Measurements from ENCODE around the gene LINGO3.

LINGO3 gene

DNA sequence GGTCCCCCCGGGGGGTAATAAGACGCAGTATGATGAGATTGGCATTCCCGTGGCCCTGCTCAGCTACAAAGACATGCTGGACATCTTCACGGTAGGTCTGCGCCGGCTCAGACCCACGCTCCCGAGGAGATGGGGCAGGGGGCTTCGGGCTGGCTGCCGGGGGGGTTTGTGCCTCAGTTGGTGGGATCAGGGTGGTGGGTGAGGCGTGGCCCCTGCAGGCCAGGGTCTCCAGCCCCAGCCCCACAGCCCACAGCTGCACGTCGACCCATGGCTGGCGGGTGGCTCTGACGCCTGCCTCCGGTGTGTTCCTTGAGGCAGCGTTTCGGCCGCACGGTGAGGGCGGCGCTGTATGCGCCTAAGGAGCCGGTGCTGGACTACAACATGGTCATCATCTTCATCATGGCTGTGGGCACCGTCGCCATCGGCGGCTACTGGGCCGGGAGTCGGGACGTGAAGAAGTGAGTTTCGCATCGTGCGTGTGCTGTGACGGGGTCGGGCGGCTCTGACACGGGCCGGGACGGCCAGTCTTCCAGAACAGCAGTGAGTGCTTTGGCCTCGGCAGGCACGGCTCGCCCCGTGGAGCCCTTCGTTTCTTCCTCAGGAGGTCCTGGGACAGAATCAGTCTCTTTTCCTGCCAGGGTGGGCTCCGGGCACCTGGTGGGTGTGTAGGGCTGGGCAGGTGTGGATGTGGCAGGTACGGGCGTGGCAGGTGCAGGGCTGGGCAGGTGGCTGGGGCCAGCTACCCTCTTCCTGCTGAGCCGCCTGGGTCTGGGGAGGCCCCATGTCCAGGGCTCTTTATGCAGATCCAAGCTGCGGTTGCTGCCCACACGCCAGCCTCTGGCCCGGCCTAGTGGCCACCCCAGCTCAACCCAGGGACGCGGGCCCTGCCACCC is 31.0 kb upstream of the LINGO3 start:
- TF ChIP-seq, protein P1, sequence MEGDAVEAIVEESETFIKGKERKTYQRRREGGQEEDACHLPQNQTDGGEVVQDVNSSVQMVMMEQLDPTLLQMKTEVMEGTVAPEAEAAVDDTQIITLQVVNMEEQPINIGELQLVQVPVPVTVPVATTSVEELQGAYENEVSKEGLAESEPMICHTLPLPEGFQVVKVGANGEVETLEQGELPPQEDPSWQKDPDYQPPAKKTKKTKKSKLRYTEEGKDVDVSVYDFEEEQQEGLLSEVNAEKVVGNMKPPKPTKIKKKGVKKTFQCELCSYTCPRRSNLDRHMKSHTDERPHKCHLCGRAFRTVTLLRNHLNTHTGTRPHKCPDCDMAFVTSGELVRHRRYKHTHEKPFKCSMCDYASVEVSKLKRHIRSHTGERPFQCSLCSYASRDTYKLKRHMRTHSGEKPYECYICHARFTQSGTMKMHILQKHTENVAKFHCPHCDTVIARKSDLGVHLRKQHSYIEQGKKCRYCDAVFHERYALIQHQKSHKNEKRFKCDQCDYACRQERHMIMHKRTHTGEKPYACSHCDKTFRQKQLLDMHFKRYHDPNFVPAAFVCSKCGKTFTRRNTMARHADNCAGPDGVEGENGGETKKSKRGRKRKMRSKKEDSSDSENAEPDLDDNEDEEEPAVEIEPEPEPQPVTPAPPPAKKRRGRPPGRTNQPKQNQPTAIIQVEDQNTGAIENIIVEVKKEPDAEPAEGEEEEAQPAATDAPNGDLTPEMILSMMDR (conservative IDR thresholded peaks at IDR 0.05): no peak
- H3K27ac ChIP-seq: no peak overlapping the region

DNA sequence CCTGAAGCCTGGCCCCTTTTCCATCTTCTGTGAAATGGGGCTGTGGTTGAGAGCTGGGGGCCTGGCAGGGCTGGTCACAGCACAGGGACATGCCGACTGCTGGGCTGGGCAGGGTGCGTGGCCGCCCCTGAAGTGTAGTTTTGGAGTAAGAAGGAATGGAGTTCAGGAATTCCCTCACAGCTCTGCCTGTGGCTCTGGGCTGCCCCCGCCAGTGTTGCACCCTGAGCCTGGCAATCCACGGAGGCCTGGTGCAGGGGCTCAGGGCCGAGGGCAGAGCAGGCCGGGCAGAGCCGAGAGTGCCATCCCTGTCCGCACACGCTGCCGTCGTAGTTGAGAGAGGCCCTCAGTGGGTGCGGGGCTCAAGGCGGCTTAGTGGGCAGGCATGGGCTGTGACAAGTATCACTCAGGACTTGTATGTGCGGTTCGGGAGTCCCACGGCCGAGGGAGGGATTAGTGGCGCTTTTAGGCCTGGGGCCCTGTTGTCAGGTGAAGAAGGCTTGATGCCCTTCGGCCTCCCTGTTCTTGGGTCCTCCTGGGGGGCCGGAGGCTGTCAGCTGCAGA is 30.2 kb upstream of the LINGO3 start:
- TF ChIP-seq, protein P1 (conservative IDR thresholded peaks at IDR 0.05): no peak
- H3K27ac ChIP-seq: no peak overlapping the region

DNA sequence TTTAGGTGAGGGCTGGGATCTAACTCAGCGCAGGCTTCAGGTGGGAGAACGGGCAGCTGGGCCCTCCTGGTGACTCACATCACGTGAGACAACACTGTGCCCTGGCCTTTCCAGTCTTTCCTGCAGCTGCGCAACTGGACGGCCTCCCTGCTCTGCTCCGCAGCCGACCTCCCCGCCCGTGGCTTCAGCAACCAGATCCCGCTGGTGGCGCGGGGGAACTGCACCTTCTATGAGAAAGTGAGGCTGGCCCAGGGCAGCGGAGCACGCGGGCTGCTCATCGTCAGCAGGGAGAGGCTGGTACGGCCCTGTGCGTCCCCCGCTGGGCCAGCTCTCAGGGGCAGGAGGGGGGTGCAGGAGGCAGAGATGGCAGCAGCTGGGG is 29.4 kb upstream of the LINGO3 start:
- TF ChIP-seq, protein P1 (conservative IDR thresholded peaks at IDR 0.05): no peak
- no peak overlapping the region for H3K27ac ChIP-seq

DNA sequence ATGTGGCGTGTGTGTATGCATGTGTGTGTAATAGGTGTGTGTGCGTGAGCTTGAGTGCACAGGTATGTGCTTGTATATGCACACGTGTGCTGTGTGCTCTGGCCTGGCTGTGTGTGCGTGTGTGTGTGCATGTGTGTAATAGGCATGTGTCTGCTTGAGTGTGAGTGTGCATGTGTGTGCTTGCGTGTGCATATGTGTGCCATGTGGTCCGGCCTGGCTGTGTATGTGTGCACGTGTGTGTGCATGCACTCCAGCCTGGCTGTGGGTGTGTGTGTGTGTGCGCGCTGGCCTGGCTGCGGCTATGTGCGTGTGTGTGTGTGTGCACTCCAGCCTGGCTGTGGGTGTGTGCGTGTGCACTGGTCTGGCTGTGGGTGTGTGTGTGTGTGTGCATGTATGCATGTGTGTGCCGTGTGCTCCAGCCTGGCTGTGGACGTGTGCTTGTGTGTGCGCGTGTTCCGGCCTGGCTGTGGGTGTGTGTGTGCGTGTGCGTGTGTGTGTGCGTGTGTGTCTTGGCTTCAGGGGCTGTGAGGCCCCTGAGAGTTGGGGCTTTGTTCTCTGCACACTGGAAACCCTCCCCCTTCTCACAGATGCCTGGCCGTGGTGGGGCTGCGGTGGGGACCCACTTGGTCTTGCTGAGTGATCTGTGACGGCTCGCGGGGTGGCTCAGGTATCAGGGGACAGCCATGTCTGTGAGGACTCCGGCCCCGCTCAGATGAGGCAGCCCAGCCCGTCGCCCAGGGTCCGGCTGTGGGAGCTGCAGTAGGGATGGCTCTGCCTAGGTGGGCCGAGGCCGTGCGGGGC is 28.8 kb upstream of the LINGO3 start:
- TF ChIP-seq, protein P1 (conservative IDR thresholded peaks at IDR 0.05): no peak
- no peak overlapping the region for H3K27ac ChIP-seq

DNA sequence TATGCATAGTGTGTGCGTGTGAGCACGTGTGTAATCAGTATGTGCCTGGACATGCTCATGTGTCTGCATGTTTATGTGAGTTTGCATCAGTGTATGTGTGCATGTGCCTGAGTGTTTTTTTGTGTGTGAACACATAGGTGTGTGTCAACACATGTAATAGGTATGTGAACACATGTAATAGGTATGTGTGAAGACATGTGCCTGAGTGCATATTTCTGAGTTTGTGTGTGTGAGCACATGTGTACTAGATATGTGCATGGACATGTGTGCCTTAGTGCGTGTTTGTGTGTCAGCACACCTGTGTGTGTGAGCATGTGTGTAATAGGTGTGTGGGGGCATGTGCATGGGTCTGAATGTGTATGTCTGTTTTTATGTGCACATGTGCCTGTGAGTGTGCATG is 27.9 kb upstream of the LINGO3 start:
- H3K27ac ChIP-seq: no peak overlapping the region
- TF ChIP-seq, protein P1 (conservative IDR thresholded peaks at IDR 0.05): no peak

DNA sequence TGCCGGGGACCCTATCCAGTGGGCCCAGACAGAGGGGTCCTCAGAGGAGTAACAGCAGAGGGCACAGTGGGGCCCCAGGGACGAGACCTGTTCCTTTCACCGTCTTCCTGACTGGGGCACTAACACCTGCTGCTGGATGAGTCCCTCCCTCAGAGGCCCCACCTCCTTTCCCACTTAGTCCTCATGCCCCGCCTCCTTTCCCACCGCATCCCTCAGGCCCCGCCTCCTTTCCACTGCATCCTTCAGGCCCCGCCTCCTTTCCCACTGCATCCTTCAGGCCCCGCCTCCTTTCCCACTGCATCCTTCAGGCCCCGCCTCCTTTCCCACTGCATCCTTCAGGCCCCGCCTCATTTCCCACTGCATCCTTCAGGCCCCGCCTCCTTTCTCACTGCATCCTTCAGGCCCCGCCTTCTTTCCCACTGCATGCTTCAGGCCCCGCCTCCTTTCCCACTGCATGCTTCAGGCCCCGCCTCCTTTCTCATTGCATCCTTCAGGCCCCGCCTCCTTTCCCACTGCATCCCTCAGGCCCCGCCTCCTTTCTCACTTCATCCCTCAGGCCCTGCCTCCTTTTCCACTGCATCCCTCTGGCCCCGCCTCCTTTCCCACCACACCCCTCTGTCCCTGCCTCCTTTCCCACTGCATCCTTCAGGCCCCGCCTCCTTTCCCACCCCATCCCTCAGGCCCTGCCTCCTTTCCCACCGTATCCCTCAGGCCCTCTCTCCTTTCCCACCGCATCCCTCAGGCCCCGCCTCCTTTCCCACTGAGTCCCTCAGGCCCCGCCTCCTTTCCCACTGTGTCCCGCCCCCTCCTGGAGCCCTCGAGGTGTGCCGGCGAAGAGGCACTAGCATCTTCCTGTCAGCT is 27.3 kb upstream of the LINGO3 start:
- no peak overlapping the region for H3K27ac ChIP-seq
- TF ChIP-seq, protein P1 (conservative IDR thresholded peaks at IDR 0.05): no peak
